Measurements from ENCODE around the gene SALL4. TPM values are rescaled to one million over a fixed set of nuclear protein-coding genes. Genes with fewer than 3 reads are reported as not detected.
A peak's percentile ranks its signal among the peaks of the same experiment; 100 is the strongest.
"Not testable (repeated sequence)": the region's sequence is repeated elsewhere in the genome, so short reads cannot be mapped to it uniquely, and the experiment has no call there.

The SALL4 gene
- total RNA-seq, 1 experiment from 2014 or later, result 279 TPM

GRCh38 chr20:51818479-51819008 lies 16.2 kb upstream of the SALL4 start:
- H3K27me3 ChIP-seq (ENCODE audit: insufficient read depth, low read length), result no peaks in the 10 kb centered on the region
- H2BK120ac ChIP-seq (ENCODE audit: low read depth, low read length, poor library complexity, severe bottlenecking), result no peak overlapping the region
- no peak overlapping the region for H2BK20ac ChIP-seq (ENCODE audit: low read depth, low read length, poor library complexity, severe bottlenecking)
- H3K18ac ChIP-seq (ENCODE audit: insufficient read length, low read depth, low read length), result no peak overlapping the region
- no peak overlapping the region for H3K14ac ChIP-seq (ENCODE audit: insufficient read depth, low read length)
- no peak overlapping the region for H4K5ac ChIP-seq (ENCODE audit: insufficient read length, low read depth, low read length)
- DNase-seq, result no peak
- no peak overlapping the region for H2BK15ac ChIP-seq (ENCODE audit: low read depth, low read length)
- Mint-ChIP-seq H3K4me3 (no peak overlapping the region), H3K27me3 (ENCODE audit: low read depth) (no peaks in the 10 kb centered on the region; the same call in 1 of the 2 replicates), H3K27ac (0 out of 7 replicates have a peak overlapping the region, but pooled peaks of 1 of the 3 experiments have one; percentile 2), H3K36me3 (ENCODE audit: insufficient read depth in 1 of 3, low read depth in 3 of 3) (no peaks in the 10 kb centered on the region), H3K9me3 (no peaks in the 10 kb centered on the region), H3K4me1 (peaks cover 0 to 2% of the 10 kb centered on the region in 2 experiments; a peak in 1 of 4 replicates)
- H2BK5ac ChIP-seq (ENCODE audit: insufficient read length, low read length), result no peak overlapping the region
- no peak overlapping the region for H3K27ac ChIP-seq (ENCODE audit: insufficient read length, low read depth, low read length)
- no CpG with 5 or more reads among the region's 1 CpG for WGBS (ENCODE audit: extremely low coverage, insufficient read length, low lambda C conversion rate)
- no peak overlapping the region for H3T11ph ChIP-seq (ENCODE audit: low read length)
- TF ChIP-seq CTCF (conservative IDR thresholded peaks at IDR 0.05), result no peak
- no peak overlapping the region for H2BK12ac ChIP-seq (ENCODE audit: insufficient read length, low read depth, low read length)
- H4K91ac ChIP-seq (ENCODE audit: insufficient read length, low read depth, low read length), result no peak overlapping the region
- H3K4me1 ChIP-seq (ENCODE audit: insufficient read depth, low read length), result no peaks in the 10 kb centered on the region; the same call in 1 of the 2 replicates
- H3K23ac ChIP-seq (ENCODE audit: insufficient read length, low read depth, low read length), result no peak overlapping the region
- H3K23me2 ChIP-seq (ENCODE audit: insufficient read length, low read depth, low read length, poor library complexity, severe bottlenecking), result no peaks in the 10 kb centered on the region
- H4K8ac ChIP-seq (replicated peaks; ENCODE audit: insufficient read length, low read depth, low read length), result no peak overlapping the region
- H3K56ac ChIP-seq (ENCODE audit: insufficient read length, low read depth, low read length), result no peak overlapping the region
- H3K9ac ChIP-seq (ENCODE audit: extremely low read depth, insufficient read length, low read length), result no peak overlapping the region
- H2AFZ ChIP-seq (ENCODE audit: low read length), result no peak overlapping the region
- no peaks in the 10 kb centered on the region for H3K79me2 ChIP-seq (ENCODE audit: insufficient read depth, low read length)
- H3K4ac ChIP-seq (ENCODE audit: low read depth, low read length), result no peak overlapping the region
- H3K9me3 ChIP-seq (ENCODE audit: control insufficient read depth, low read depth, low read length), result no peaks in the 10 kb centered on the region
- no peak overlapping the region for H3K4me2 ChIP-seq (ENCODE audit: insufficient read depth, insufficient read length, low read length)
- H2AK5ac ChIP-seq (ENCODE audit: insufficient read length, low read length), result no peak overlapping the region
- H3K79me1 ChIP-seq (ENCODE audit: insufficient read depth, low read depth, low read length, poor library complexity, severe bottlenecking), result no peaks in the 10 kb centered on the region
- H4K20me1 ChIP-seq (ENCODE audit: control insufficient read depth, insufficient read depth, insufficient read length), result no peaks in the 10 kb centered on the region

- H2BK5ac ChIP-seq (ENCODE audit: insufficient read length, low read length); H3K4me3 Mint-ChIP-seq; H2BK12ac ChIP-seq (ENCODE audit: insufficient read length, low read depth, low read length); H3K27ac ChIP-seq (ENCODE audit: insufficient read length, low read depth, low read length); H3K23ac ChIP-seq (ENCODE audit: insufficient read length, low read depth, low read length); H3K4me1 ChIP-seq (ENCODE audit: insufficient read depth, low read length); H3K27me3 ChIP-seq (ENCODE audit: insufficient read depth, low read length); H2AK5ac ChIP-seq (ENCODE audit: insufficient read length, low read length); H4K20me1 ChIP-seq (ENCODE audit: control insufficient read depth, insufficient read depth, insufficient read length); H3T11ph ChIP-seq (ENCODE audit: low read length); H3K56ac ChIP-seq (ENCODE audit: insufficient read length, low read depth, low read length); H3K23me2 ChIP-seq (ENCODE audit: insufficient read length, low read depth, low read length, poor library complexity, severe bottlenecking); H3K18ac ChIP-seq (ENCODE audit: insufficient read length, low read depth, low read length); H3K79me2 ChIP-seq (ENCODE audit: insufficient read depth, low read length); H3K79me1 ChIP-seq (ENCODE audit: insufficient read depth, low read depth, low read length, poor library complexity, severe bottlenecking); H2AFZ ChIP-seq (ENCODE audit: low read length); H2BK20ac ChIP-seq (ENCODE audit: low read depth, low read length, poor library complexity, severe bottlenecking); H2BK15ac ChIP-seq (ENCODE audit: low read depth, low read length); H3K27ac Mint-ChIP-seq; H3K14ac ChIP-seq (ENCODE audit: insufficient read depth, low read length); H3K9ac ChIP-seq (ENCODE audit: extremely low read depth, insufficient read length, low read length); H3K36me3 Mint-ChIP-seq (ENCODE audit: insufficient read depth in 1 of 3, low read depth in 3 of 3); H2BK120ac ChIP-seq (ENCODE audit: low read depth, low read length, poor library complexity, severe bottlenecking); H3K27me3 Mint-ChIP-seq (ENCODE audit: low read depth); H3K9me3 ChIP-seq (ENCODE audit: control insufficient read depth, low read depth, low read length); H3K4me2 ChIP-seq (ENCODE audit: insufficient read depth, insufficient read length, low read length); DNase-seq; H3K4ac ChIP-seq (ENCODE audit: low read depth, low read length); H4K8ac ChIP-seq (replicated peaks; ENCODE audit: insufficient read length, low read depth, low read length); H4K5ac ChIP-seq (ENCODE audit: insufficient read length, low read depth, low read length); H3K9me3 Mint-ChIP-seq; H4K91ac ChIP-seq (ENCODE audit: insufficient read length, low read depth, low read length): not testable (repeated sequence)
- no CpG with 5 or more reads among the region's 8 CpGs for WGBS (ENCODE audit: extremely low coverage, insufficient read length, low lambda C conversion rate)
- peaks cover 11 to 13% of the 10 kb centered on the region in 2 experiments for H3K4me1 Mint-ChIP-seq
Measured at GRCh38 chr20:51816856-51817255, 14.5 kb upstream of the SALL4 start.
